Ishikawa (cell line): Measurements from ENCODE around the gene MAPRE3.

Experiments used
- CEBPB ChIP-seq: IDR thresholded peaks from 2 replicates; pipeline ENCODE4 v1.6.1; 2012
- CREB1 ChIP-seq: IDR thresholded peaks from 2 replicates; pipeline ENCODE4 v1.6.1; 2012; ENCODE audit warnings: low read depth
- EGR1 ChIP-seq: IDR thresholded peaks from 2 replicates; pipeline ENCODE4 v1.6.1; 2012
- EP300 ChIP-seq: IDR thresholded peaks from 2 replicates; pipeline ENCODE4 v1.6.1; 2012; ENCODE audit warnings: borderline replicate concordance
- FOXM1 ChIP-seq: IDR thresholded peaks from 2 replicates; pipeline ENCODE4 v1.6.1; 2012; ENCODE audit warnings: low read depth, borderline replicate concordance
- NFIC ChIP-seq: IDR thresholded peaks from 2 replicates; pipeline ENCODE4 v1.6.1; 2012
- RAD21 ChIP-seq: IDR thresholded peaks from 2 replicates; pipeline ENCODE4 v1.6.1; 2012; ENCODE audit warnings: low read depth
- TAF1 ChIP-seq: IDR thresholded peaks from 2 replicates; pipeline ENCODE4 v1.6.1; 2012; ENCODE audit warnings: low read depth, mild to moderate bottlenecking
- TCF12 ChIP-seq: IDR thresholded peaks from 2 replicates; pipeline ENCODE4 v1.6.1; 2012; ENCODE audit warnings: low read depth
- TEAD4 ChIP-seq: IDR thresholded peaks from 2 replicates; pipeline ENCODE4 v1.6.1; 2012
- YY1 ChIP-seq: IDR thresholded peaks from 2 replicates; pipeline ENCODE4 v1.6.1; 2012; ENCODE audit warnings: low read depth
- ZBTB7A ChIP-seq: IDR thresholded peaks from 2 replicates; pipeline ENCODE4 v1.6.1; 2012; ENCODE audit warnings: low read depth
- TF ChIP-seq, protein P1 (sequence below): IDR thresholded peaks from 2 replicates; pipeline ENCODE4 v1.6.1; 2012
- TF ChIP-seq, protein P2 (sequence below): IDR thresholded peaks from 2 replicates; pipeline ENCODE4 v1.6.1; 2012
- TF ChIP-seq, protein P3 (sequence below): IDR thresholded peaks from 2 replicates; pipeline ENCODE4 v1.6.1; 2012; ENCODE audit warnings: low read depth, mild to moderate bottlenecking

Gene MAPRE3

DNA sequence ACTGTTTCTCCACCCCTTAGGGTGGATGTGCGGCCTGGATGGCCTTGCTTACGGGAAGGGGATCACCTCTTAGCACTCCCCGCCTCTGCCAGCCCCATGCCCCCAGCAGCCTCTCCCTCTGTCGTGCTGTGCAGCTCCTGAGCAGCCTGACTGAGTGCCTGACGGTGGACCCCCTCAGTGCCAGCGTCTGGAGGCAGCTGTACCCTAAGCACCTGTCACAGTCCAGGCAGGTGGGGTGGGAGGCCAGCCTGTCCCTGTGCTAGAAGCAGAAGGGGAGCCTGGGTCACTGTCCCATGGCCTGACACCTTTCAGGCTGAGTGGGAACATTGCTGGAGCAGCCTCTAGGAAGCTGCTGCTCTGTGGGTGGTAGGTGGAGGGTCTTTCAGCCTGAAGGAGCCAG is 67.6 kb downstream of the MAPRE3 start:
- TF ChIP-seq YY1 (no peak), CREB1 (no peak), NFIC (no peak)
- TF ChIP-seq, protein P1, sequence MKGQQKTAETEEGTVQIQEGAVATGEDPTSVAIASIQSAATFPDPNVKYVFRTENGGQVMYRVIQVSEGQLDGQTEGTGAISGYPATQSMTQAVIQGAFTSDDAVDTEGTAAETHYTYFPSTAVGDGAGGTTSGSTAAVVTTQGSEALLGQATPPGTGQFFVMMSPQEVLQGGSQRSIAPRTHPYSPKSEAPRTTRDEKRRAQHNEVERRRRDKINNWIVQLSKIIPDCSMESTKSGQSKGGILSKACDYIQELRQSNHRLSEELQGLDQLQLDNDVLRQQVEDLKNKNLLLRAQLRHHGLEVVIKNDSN = no peak
- TF ChIP-seq, protein P2, sequence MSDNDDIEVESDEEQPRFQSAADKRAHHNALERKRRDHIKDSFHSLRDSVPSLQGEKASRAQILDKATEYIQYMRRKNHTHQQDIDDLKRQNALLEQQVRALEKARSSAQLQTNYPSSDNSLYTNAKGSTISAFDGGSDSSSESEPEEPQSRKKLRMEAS = no peak

DNA sequence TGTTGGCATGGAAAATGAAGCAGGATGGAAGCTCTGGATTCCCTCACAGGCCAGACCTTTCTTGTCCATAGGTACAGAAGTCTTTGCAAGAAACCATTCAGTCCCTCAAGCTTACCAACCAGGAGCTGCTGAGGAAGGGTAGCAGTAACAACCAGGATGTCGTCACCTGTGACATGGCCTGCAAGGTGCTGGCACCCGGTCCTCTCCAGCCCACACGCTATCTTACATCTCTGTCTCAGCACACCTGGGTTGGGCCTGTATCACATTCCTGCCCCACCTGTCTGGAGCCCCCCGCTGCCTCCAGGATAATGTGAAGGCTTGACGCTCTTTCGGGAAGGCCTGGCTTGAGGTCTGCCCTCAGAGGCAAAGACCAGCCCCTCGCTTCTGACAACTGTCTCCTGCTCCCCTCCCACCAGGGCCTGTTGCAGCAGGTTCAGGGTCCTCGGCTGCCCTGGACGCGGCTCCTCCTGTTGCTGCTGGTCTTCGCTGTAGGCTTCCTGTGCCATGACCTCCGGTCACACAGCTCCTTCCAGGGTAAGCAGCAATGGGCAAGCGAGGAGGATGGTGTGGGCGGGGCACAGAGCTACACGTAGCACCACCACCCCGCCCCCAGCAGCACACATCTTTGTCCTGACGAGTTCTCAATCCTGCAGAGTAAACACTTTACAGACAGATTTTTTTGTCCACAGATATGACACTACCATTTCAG is 68.3 kb downstream of the MAPRE3 start:
- TF ChIP-seq RAD21 = no peak
- TF ChIP-seq, protein P2 = no peak

DNA sequence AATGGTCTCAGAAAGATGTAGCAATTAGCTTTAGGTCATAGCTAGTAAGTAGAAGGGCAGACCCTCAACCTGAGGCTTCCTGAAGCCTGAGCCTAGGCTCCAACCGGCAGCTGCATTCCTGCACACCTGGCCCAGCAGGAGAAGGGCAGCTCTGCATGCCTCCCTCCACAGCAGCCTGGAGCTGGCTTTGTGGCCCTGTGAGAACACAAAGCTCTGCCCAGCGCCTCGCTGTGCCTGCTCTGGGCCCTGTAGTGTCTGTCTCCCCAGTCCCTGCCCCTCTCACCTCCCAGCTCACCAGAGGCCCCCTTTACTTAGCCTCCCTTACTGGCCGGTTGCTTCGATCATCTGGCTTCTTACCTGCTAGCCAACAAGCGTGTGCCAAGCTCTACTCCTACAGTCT is 69.0 kb downstream of the MAPRE3 start:
- TF ChIP-seq, protein P2 = no peak
- TF ChIP-seq TEAD4 (no peak), RAD21 (no peak), NFIC (no peak), ZBTB7A (no peak), EGR1 (no peak), EP300 (no peak), CREB1 (no peak), FOXM1 (no peak), YY1 (no peak), TCF12 (no peak), CEBPB (no peak), TAF1 (no peak)
- TF ChIP-seq, protein P3, sequence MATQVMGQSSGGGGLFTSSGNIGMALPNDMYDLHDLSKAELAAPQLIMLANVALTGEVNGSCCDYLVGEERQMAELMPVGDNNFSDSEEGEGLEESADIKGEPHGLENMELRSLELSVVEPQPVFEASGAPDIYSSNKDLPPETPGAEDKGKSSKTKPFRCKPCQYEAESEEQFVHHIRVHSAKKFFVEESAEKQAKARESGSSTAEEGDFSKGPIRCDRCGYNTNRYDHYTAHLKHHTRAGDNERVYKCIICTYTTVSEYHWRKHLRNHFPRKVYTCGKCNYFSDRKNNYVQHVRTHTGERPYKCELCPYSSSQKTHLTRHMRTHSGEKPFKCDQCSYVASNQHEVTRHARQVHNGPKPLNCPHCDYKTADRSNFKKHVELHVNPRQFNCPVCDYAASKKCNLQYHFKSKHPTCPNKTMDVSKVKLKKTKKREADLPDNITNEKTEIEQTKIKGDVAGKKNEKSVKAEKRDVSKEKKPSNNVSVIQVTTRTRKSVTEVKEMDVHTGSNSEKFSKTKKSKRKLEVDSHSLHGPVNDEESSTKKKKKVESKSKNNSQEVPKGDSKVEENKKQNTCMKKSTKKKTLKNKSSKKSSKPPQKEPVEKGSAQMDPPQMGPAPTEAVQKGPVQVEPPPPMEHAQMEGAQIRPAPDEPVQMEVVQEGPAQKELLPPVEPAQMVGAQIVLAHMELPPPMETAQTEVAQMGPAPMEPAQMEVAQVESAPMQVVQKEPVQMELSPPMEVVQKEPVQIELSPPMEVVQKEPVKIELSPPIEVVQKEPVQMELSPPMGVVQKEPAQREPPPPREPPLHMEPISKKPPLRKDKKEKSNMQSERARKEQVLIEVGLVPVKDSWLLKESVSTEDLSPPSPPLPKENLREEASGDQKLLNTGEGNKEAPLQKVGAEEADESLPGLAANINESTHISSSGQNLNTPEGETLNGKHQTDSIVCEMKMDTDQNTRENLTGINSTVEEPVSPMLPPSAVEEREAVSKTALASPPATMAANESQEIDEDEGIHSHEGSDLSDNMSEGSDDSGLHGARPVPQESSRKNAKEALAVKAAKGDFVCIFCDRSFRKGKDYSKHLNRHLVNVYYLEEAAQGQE = no peak
- TF ChIP-seq, protein P1 = no peak

DNA sequence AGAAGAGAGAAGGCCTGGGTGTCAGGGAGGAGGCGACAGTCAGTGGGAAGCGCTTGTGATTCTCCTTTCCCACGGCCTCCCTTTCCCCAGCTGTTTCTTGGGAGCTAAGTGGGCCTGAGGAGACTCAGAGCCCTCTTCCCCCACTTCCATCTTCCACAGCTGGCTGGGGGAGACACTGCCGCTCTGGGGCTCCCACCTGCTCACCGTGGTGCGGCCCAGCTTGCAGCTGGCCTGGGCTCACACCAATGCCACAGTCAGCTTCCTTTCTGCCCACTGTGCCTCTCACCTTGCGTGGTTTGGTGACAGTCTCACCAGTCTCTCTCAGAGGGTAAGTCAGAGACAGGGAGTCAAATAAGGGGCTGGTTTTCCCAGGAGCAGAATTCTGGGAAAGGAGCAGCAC is 69.4 kb downstream of the MAPRE3 start:
- TF ChIP-seq EGR1 = no peak
- no peak for TF ChIP-seq RAD21
- TF ChIP-seq TCF12 = no peak
- TF ChIP-seq CREB1 = no peak
- TF ChIP-seq, protein P2 = no peak
- no peak for TF ChIP-seq ZBTB7A
- no peak for TF ChIP-seq NFIC
- TF ChIP-seq, protein P3 = no peak
- TF ChIP-seq FOXM1 = no peak
- TF ChIP-seq YY1 = no peak
- no peak for TF ChIP-seq TAF1
- TF ChIP-seq, protein P1 = no peak
- TF ChIP-seq CEBPB = no peak
- no peak for TF ChIP-seq EP300
- TF ChIP-seq TEAD4 = no peak

DNA sequence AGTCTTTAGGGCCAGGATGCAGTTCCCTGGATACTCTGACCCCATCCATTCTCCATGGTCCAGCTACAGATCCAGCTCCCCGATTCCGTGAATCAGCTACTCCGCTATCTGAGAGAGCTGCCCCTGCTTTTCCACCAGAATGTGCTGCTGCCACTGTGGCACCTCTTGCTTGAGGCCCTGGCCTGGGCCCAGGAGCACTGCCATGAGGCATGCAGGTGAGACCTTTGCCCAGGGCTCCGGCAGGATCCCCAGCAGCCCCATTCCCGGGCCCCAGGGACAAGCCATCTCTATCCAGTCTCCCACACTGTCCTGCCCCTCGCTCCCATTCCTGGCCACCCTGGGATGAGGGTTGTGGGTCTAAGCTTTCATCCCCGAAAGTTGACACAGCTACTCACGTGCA is 69.8 kb downstream of the MAPRE3 start:
- TF ChIP-seq TEAD4 = no peak
- no peak for TF ChIP-seq TCF12
- TF ChIP-seq, protein P3 = no peak
- TF ChIP-seq NFIC = no peak
- TF ChIP-seq CREB1 = no peak
- TF ChIP-seq EGR1 = no peak
- no peak for TF ChIP-seq YY1
- TF ChIP-seq, protein P2 = no peak
- TF ChIP-seq TAF1 = no peak
- TF ChIP-seq EP300 = no peak
- TF ChIP-seq CEBPB = no peak
- no peak for TF ChIP-seq ZBTB7A
- TF ChIP-seq FOXM1 = no peak
- TF ChIP-seq, protein P1 = no peak
- no peak for TF ChIP-seq RAD21
